WTC11 (cell line): ENCODE results near the gene ZFYVE1. TPM values are rescaled to one million over a fixed set of nuclear protein-coding genes. Genes with fewer than 3 reads are reported as not detected.

Experiments used
- ATAC-seq: fragments of 200-7000 bp; cut with Tn5 transposase; 2 replicates; pipeline ENCODE4 v1.10.0; 2021; ENCODE audit warnings: mild to moderate bottlenecking, moderate library complexity
- CTCF ChIA-PET: fragments of 300-600 bp; sonication (Branson Sonifier 250); formaldehyde crosslinking; loops from one replicate; lab custom pipeline; 2021; ENCODE audit warnings: antibody characterized with exemption; lab: Charles Lee
- POLR2A ChIA-PET: fragments of 350-600 bp; sonication (Branson Sonifier 250); formaldehyde crosslinking; loops from one replicate; lab custom pipeline; 2021; ENCODE audit warnings: antibody characterized with exemption; lab: Charles Lee
- DNase-seq: peaks from one replicate; pipeline ENCODE4 v3.0.0; 2021; ENCODE audit warnings: low spot score
- H3K27ac Mint-ChIP-seq: 2 replicates; pipeline ENCODE4 v1.8.0; 2021; ENCODE audit warnings: mixed read lengths
- H3K27me3 Mint-ChIP-seq: 2 replicates; pipeline ENCODE4 v1.8.0; 2021; ENCODE audit warnings: low read depth, mild to moderate bottlenecking, moderate library complexity, mixed read lengths
- H3K36me3 Mint-ChIP-seq: 2 replicates; pipeline ENCODE4 v1.8.0; 2021; ENCODE audit warnings: mixed read lengths
- H3K4me1 Mint-ChIP-seq: 2 replicates; pipeline ENCODE4 v1.8.0; 2022; ENCODE audit warnings: mixed read lengths
- H3K4me3 Mint-ChIP-seq: 2 replicates; pipeline ENCODE4 v1.8.0; 2021; ENCODE audit warnings: mild to moderate bottlenecking, moderate library complexity, mixed read lengths
- H3K9me3 Mint-ChIP-seq: 2 replicates; pipeline ENCODE4 v1.8.0; 2021; ENCODE audit warnings: mixed read lengths
- AR ChIP-seq: fragments of 250-450 bp; sonication (Bioruptor Pico); IDR thresholded peaks from 2 replicates; pipeline ENCODE4 v1.9.0; 2021; ENCODE audit warnings: mild to moderate bottlenecking
- CREB1 ChIP-seq: sonication (generic); formaldehyde crosslinking; IDR thresholded peaks from 2 replicates; pipeline ENCODE4 v1.8.0; 2023; ENCODE audit warnings: mild to moderate bottlenecking, missing genetic modification reagents
- FOXK1 ChIP-seq: sonication (generic); formaldehyde crosslinking; IDR thresholded peaks from 2 replicates; pipeline ENCODE4 v1.8.0; 2022; ENCODE audit warnings: mild to moderate bottlenecking, moderate library complexity, missing genetic modification reagents
- FOXP1 ChIP-seq: sonication (generic); formaldehyde crosslinking; IDR thresholded peaks from 2 replicates; pipeline ENCODE4 v1.8.0; 2022; ENCODE audit warnings: missing genetic modification reagents, mild to moderate bottlenecking, moderate library complexity, borderline replicate concordance
- GABPB1 ChIP-seq: sonication (generic); formaldehyde crosslinking; IDR thresholded peaks from 2 replicates; pipeline ENCODE4 v1.8.1; 2023; ENCODE audit warnings: mild to moderate bottlenecking, missing genetic modification reagents
- GRHL2 ChIP-seq: fragments of 250-450 bp; sonication (Bioruptor Pico); IDR thresholded peaks from 2 replicates; pipeline ENCODE4 v1.8.0; 2022; ENCODE audit warnings: mild to moderate bottlenecking, moderate library complexity; ENCODE audit not compliant: insufficient replicate concordance, severe bottlenecking
- HMGXB4 ChIP-seq: sonication (generic); formaldehyde crosslinking; IDR thresholded peaks from 2 replicates; pipeline ENCODE4 v1.8.1; 2023; ENCODE audit warnings: mild to moderate bottlenecking, moderate library complexity, missing genetic modification reagents
- IRF2 ChIP-seq: sonication (generic); formaldehyde crosslinking; IDR thresholded peaks from 2 replicates; pipeline ENCODE4 v1.8.0; 2022; ENCODE audit warnings: low read depth, missing genetic modification reagents, borderline replicate concordance
- JAZF1 ChIP-seq: fragments of 250-450 bp; sonication (Bioruptor Pico); IDR thresholded peaks from 2 replicates; pipeline ENCODE4 v1.9.0; 2021; ENCODE audit warnings: moderate library complexity, mild to moderate bottlenecking, inconsistent platforms
- NFE2L1 ChIP-seq: sonication (generic); formaldehyde crosslinking; IDR thresholded peaks from 2 replicates; pipeline ENCODE4 v1.8.1; 2023; ENCODE audit warnings: missing genetic modification reagents
- NFYB ChIP-seq: sonication (generic); formaldehyde crosslinking; conservative IDR thresholded peaks from 2 replicates; pipeline ENCODE4 v1.8.0; 2022; ENCODE audit warnings: low read depth, missing genetic modification reagents
- RORB ChIP-seq: fragments of 250-450 bp; sonication (Bioruptor Pico); IDR thresholded peaks from 2 replicates; pipeline ENCODE4 v1.9.0; 2021; ENCODE audit warnings: mild to moderate bottlenecking
- SOX15 ChIP-seq: fragments of 250-450 bp; sonication (Bioruptor Pico); IDR thresholded peaks from 2 replicates; pipeline ENCODE4 v1.9.0; 2021; ENCODE audit warnings: mild to moderate bottlenecking
- TP53 ChIP-seq: sonication (generic); formaldehyde crosslinking; IDR thresholded peaks from 2 replicates; pipeline ENCODE4 v1.8.1; 2023; ENCODE audit warnings: mild to moderate bottlenecking, missing genetic modification reagents
- ZBTB21 ChIP-seq: sonication (generic); formaldehyde crosslinking; IDR thresholded peaks from 2 replicates; pipeline ENCODE4 v1.8.1; 2023; ENCODE audit warnings: mild to moderate bottlenecking, missing genetic modification reagents, borderline replicate concordance
- ZNF263 ChIP-seq: sonication (generic); formaldehyde crosslinking; IDR thresholded peaks from 2 replicates; pipeline ENCODE4 v1.8.1; 2022; ENCODE audit warnings: low read depth, mild to moderate bottlenecking, moderate library complexity, missing genetic modification reagents
- total RNA-seq: library from RNA; stranded (reverse); gene quantifications from 3 replicates; pipeline ENCODE4 v1.2.3, GENCODE V29; 2021
- TF ChIP-seq, protein P1 (sequence below): sonication (generic); formaldehyde crosslinking; conservative IDR thresholded peaks from 2 replicates; pipeline ENCODE4 v1.8.1; 2023; ENCODE audit warnings: mild to moderate bottlenecking, low read depth, missing genetic modification reagents, moderate library complexity
- TF ChIP-seq, protein P2 (sequence below): fragments of 250-450 bp; sonication (Bioruptor Pico); IDR thresholded peaks from 2 replicates; pipeline ENCODE4 v1.9.0; 2021; ENCODE audit warnings: mild to moderate bottlenecking

Gene ZFYVE1
- total RNA-seq, 1 experiment from 2014 or later, result 12.8 TPM

- TF ChIP-seq AR (no peak), ZNF263 (CRISPR knock-in tag) (no peak)
These were observed 40.0 kb downstream of the ZFYVE1 start (continued) for GRCh38 chr14:72986857-72987256.

DNA sequence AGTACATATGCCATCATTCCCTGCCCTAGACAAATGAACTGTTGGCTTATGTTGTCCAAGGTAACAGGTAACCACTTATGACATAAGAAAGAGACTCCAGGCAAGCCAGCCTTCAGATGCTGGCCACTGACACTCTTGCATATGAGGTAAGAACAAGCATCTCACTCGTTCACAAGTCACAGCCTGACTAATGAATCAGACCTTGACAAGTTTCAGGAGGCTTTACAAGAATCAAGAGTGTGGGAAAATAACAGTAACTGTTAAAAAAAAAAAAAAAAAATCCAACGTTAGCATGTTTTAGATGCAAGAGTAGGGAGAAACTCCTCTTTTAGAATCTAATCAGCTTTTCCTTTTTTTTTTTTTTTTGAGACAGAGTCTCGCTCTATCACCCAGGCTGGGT, 40.7 kb downstream of the ZFYVE1 start:
- H3K9me3 Mint-ChIP-seq, result peaks cover 5% of the 10 kb centered on the region; the same call in 1 of the 2 replicates
- ChIA-PET CTCF (interaction anchor here (0.7 kb wide), 1 partner anchor 1305 kb away, joined by 7 read pairs; no protein-coding TSS in a partner anchor), POLR2A (no interaction called here)
- H3K36me3 Mint-ChIP-seq, result peaks cover 7% of the 10 kb centered on the region
- H3K4me3 Mint-ChIP-seq, result no peak overlapping the region
- peaks cover 13% of the 10 kb centered on the region for H3K4me1 Mint-ChIP-seq
- DNase-seq (no peak), ATAC-seq (no peak)
- H3K27ac Mint-ChIP-seq, result no peak overlapping the region
- TF ChIP-seq NFE2L1 (CRISPR knock-in tag), result no peak
- no peak for TF ChIP-seq ZBTB21 (CRISPR knock-in tag)
- no peak for TF ChIP-seq IRF2 (CRISPR knock-in tag)
- TF ChIP-seq FOXP1 (CRISPR knock-in tag), result no peak
- TF ChIP-seq, protein P1, sequence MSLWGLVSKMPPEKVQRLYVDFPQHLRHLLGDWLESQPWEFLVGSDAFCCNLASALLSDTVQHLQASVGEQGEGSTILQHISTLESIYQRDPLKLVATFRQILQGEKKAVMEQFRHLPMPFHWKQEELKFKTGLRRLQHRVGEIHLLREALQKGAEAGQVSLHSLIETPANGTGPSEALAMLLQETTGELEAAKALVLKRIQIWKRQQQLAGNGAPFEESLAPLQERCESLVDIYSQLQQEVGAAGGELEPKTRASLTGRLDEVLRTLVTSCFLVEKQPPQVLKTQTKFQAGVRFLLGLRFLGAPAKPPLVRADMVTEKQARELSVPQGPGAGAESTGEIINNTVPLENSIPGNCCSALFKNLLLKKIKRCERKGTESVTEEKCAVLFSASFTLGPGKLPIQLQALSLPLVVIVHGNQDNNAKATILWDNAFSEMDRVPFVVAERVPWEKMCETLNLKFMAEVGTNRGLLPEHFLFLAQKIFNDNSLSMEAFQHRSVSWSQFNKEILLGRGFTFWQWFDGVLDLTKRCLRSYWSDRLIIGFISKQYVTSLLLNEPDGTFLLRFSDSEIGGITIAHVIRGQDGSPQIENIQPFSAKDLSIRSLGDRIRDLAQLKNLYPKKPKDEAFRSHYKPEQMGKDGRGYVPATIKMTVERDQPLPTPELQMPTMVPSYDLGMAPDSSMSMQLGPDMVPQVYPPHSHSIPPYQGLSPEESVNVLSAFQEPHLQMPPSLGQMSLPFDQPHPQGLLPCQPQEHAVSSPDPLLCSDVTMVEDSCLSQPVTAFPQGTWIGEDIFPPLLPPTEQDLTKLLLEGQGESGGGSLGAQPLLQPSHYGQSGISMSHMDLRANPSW, result no peak
- TF ChIP-seq GRHL2, result no peak
- no peak for TF ChIP-seq RORB (CRISPR knock-in tag)
- TF ChIP-seq NFYB (CRISPR knock-in tag), result no peak
- no peak for TF ChIP-seq GABPB1
- TF ChIP-seq, protein P2, sequence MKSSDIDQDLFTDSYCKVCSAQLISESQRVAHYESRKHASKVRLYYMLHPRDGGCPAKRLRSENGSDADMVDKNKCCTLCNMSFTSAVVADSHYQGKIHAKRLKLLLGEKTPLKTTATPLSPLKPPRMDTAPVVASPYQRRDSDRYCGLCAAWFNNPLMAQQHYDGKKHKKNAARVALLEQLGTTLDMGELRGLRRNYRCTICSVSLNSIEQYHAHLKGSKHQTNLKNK (CRISPR knock-in tag), result no peak
- TF ChIP-seq HMGXB4 (CRISPR knock-in tag), result no peak
- no peak for TF ChIP-seq JAZF1 (CRISPR knock-in tag)
- TF ChIP-seq CREB1, result no peak
- TF ChIP-seq TP53 (CRISPR knock-in tag), result no peak
- no peak for TF ChIP-seq FOXK1
- no peaks in the 10 kb centered on the region for H3K27me3 Mint-ChIP-seq

DNA sequence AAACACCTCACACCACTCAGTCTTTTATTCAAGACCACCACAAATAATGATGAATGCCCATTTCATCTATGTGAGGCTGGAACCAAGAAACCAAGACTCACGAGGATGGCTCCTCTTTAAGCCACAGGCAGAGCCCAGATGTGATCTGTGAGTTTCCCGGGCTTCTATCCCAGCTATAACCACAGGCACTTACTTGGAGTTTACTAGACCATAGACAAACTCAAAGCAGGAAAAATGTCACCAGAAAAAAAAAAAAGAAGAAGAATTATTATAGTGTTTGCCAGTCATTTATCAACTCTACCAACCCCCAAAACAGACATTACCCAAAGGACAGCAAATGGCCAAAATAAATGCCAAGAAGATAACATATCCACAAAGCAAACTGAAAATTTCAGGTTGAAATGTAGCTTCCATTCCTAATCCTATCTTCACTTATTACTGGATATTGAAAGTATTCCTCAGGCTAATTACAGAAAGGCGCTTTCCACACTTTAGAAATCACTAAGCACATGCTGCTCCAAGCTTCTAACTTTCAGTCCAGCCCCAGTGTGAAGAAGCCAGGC, 44.7 kb downstream of the ZFYVE1 start:
- peaks cover 5% of the 10 kb centered on the region; the same call in 1 of the 2 replicates for H3K9me3 Mint-ChIP-seq
- no peak for TF ChIP-seq SOX15
- peaks cover 35% of the 10 kb centered on the region for H3K4me1 Mint-ChIP-seq
- peak overlapping the region; percentile 5; the same call in 1 of the 2 replicates for H3K27ac Mint-ChIP-seq
- no peaks in the 10 kb centered on the region for H3K27me3 Mint-ChIP-seq
- DNase-seq, result no peak
- H3K36me3 Mint-ChIP-seq, result peaks cover 7% of the 10 kb centered on the region
- no peak overlapping the region for H3K4me3 Mint-ChIP-seq
- no peak for ATAC-seq
- CTCF ChIA-PET, result interaction anchor here (1.3 kb wide), 1 partner anchor 34 kb away, joined by 3 read pairs; no protein-coding TSS in a partner anchor
- POLR2A ChIA-PET, result no interaction called here
